HG03097 (cell line): ENCODE data around the gene TPPP2.
"Not testable (repeated sequence)": the region's sequence is repeated elsewhere in the genome, so short reads cannot be mapped to it uniquely, and the experiment has no call there.

Experiments
- ATAC-seq: cut with Tn5 transposase; IDR thresholded peaks from one replicate; pipeline ENCODE4 v1.9.1; 2021; ENCODE audit not compliant: unreplicated experiment, low FRiP score

The TPPP2 gene

DNA sequence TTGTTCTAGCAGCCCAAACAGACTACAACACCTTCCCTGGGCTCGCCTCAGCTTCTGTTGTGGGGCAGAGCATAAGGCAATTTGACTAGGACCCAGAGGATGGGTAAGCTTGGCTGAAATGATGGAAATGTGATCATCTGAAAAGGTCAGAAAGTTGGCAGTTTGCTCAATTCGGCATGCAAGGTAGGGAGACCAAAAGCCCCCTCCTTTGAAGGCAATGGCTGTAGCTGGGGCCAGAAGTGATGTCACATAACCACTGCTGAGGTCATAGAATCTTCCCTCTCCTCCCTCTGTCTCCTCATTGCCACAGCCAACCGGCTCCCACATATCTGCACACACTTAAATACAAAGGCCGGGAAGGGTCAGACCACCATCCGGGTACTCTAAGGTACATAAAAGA is at the start of gene TPPP2:
Gene TPPP2, plus strand, starts transcription at position 301 of the 400 bp plus-strand sequence. CDS start 365 bp downstream, outside the sequence.
- ATAC-seq = no peak

DNA sequence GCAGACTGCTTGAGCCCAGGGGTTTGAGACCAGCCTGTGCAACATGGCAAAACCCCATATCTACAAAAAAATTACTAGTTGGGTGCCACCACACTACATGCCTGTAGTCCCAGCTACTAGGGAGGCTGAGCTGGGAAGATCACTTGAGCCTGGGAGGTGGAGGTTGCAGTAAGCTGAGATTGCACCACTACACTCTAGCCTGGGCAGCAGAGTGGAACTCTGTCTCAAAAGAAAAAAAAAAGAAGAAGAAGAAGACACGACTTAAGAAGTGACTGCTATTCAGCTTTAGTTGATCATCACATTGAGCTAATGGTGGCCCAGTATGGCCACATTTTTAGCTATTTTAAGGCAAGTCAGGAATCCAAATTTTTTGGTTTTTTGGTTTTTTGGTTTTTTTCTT is 49.1 kb upstream of the TPPP2 start:
- no peak for ATAC-seq

- no peak for ATAC-seq
Measured at GRCh38 chr14:20982646-20983369, 47.2 kb upstream of the TPPP2 start.

DNA sequence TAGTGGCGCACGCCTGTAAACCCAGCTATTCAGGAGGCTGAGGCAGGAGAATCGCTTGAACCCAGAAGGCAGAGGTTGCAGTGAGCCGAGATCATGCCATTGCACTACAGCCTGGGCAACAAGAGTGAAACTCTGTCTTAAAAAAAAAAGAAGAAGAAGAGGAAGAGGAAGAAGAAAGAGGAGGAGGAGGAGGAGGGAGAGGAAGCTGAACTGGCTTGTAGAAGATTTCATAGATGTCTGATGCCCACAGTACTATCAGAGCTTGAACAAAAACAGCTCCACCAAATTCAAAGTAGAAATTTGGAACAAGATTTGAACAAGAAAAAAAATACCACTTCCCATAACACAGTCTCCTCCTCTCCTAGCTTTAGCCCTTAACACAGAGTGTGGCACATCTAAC is 44.4 kb upstream of the TPPP2 start:
- ATAC-seq = not testable (repeated sequence)

- no peak for ATAC-seq
Measured at GRCh38 chr14:20986811-20987210, 43.2 kb upstream of the TPPP2 start.

DNA sequence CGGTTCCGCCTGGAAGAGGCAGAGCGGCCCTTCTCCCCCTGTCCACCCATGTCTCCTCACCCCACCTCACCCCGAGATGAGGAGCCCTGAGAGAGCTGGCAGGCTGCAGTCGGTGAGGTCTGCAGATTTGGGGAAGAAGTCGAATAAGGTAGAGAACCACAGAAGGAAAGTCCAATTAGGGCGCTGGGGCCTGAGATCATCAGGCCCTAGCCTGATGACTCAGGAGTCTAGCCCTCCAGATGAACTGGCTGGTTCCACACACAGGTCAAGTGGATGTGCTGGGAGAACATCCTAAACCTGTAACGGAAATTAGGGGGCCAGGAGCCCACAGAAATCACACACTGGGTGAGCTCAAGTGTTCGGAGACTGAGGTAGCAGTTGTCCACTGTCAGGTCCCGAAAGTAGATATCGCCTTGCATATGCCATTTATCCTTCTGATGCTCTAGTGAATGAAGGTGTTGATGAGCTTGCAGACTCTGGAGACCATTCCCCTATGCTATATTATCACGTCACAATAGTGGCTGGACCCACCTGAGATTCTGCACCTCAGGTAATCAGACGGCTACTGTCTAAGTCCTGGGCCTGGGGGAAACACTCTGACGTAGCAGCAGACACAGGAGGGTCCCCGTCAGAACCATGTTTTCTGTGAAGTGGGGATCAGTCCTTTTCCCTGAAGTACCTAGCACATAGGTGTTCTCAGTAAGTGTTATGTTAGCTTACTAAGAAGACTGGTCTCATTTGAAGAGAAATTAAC is 41.1 kb upstream of the TPPP2 start:
- no peak for ATAC-seq

DNA sequence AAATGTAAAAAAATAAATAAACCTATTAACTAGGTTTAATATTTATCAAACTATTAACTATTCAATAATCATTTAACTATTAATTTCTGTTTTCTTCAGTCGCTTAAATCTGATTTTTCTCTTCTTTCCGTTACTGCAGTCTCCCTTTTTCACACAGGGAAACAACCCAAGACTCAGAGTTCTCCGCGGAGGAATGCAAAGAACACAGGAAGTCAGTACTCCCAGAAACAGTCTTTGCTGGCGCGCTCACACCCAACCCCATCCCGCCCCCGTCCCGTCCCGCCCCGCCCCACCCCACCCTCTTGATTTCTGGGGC is 40.6 kb upstream of the TPPP2 start:
- ATAC-seq = no peak

GRCh38 chr14:20989787-20990600 is 40.0 kb upstream of the TPPP2 start, which contains the start of gene METTL17:
Gene METTL17, plus strand, starts transcription at chr14:20989980. Its CDS starts 23 bp downstream, at chr14:20990003.
- peak; percentile 93 for ATAC-seq

- no peak for ATAC-seq
Measured at GRCh38 chr14:20996521-20996920, 33.5 kb upstream of the TPPP2 start.

GRCh38 chr14:20997115-20997514 is 32.9 kb upstream of the TPPP2 start:
- ATAC-seq = no peak

- no peak for ATAC-seq
Measured at GRCh38 chr14:20997564-20997963, 32.5 kb upstream of the TPPP2 start.

DNA sequence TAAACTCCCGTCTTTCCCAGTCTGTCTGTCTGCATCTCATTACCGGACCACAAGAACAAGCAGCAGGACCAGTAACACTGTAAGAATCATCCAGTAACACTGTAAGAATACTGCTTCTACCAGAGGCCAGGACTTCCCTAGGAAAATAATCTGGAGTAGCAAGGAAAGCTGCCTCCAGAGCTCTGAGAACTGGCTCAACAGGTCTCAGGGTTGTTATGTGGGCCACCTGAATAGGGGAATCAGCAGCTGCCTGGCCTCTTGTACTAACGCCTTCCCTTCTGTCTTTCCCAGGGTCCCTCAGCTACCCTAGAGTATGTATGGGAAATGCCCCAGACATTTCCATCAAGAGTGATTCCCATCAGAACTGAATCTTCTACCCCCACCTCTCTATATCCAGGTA is 31.9 kb upstream of the TPPP2 start:
- ATAC-seq = no peak

GRCh38 chr14:20998674-20999366 is 31.2 kb upstream of the TPPP2 start, which contains the start of gene SLC39A2:
Gene SLC39A2, plus strand, starts transcription at chr14:20999293. Its CDS starts 154 bp downstream, at chr14:20999447.
- no peak for ATAC-seq

DNA sequence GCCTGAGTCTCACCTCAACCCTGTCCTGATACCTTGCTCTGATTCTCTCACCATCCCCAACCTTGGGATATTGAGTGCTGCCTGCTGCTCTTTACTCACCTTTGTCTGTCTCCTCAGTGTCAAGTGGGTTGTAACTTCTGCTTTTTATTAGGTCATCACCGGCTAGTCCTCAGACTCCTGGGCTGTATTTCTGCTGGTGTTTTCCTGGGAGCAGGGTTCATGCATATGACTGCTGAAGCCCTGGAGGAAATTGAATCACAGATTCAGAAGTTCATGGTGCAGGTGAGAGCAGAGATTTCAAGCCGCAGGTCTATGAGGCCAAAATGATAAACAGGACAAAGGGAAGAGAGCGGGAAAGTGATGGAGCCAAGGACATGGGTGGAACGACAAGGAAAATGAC is 30.4 kb upstream of the TPPP2 start:
- no peak for ATAC-seq

- no peak for ATAC-seq
Measured at GRCh38 chr14:21001218-21001617, 28.8 kb upstream of the TPPP2 start.

GRCh38 chr14:21003788-21004346 is 26.1 kb upstream of the TPPP2 start:
- no peak for ATAC-seq

DNA sequence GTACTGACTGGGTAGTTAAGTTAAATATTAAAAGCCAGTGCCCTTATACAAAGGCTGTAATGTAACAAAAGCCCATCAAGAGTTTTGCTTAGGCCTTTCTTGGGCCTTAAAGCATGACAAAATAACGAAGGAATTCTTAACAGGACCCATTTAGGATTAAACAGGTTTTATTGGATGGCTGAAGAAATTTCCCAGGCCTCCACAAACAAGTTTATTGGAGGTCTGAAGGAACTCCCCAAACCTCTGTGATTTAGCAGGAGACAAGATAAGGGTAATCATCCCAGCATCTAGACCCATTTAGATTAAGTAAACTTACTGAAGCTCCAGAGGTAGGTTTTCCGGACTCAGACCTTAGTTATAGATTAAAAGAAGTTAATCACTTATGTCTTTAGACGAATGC is 20.3 kb upstream of the TPPP2 start:
- ATAC-seq = not testable (repeated sequence)

- ATAC-seq = no peak
Measured at GRCh38 chr14:21011136-21011535, 18.9 kb upstream of the TPPP2 start.

- ATAC-seq = no peak
Measured at GRCh38 chr14:21014761-21015190, 15.2 kb upstream of the TPPP2 start.

DNA sequence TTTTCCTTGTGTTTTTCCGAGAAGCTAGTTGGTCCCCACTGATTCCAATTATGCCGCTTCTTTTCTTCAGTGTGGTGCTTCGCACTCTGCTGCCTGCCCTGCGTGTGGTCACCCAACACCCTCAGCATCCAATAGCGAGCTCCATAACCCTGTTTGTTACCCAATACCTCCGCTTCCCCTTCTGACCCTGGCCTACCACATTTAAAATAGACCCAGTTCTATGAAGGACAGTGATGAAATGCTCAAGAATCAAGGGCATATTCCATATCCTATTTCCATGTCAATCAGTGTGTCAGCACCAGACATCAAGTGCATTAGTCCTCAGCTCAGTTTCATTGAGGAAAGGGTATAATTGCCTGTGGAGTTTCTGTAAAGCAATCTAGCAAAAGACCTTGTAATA is 14.7 kb upstream of the TPPP2 start:
- ATAC-seq = no peak
